ENCODE measurements around the gene SYNE2.

Gene SYNE2

GRCh38 chr14:63909984-63910383 is 57.2 kb downstream of the SYNE2 start:
- DNase-seq = no peak

- no peak for DNase-seq
Measured at GRCh38 chr14:63910583-63911363, 58.0 kb downstream of the SYNE2 start.

GRCh38 chr14:63911404-63911803 is 58.6 kb downstream of the SYNE2 start:
- no peak for DNase-seq

- no peak for DNase-seq
Measured at GRCh38 chr14:63912286-63912685, 59.5 kb downstream of the SYNE2 start.

GRCh38 chr14:63918411-63918810 is 65.6 kb downstream of the SYNE2 start:
- no peak for DNase-seq

GRCh38 chr14:63922696-63923421 is 70.1 kb downstream of the SYNE2 start:
- no peak for DNase-seq

- no peak for DNase-seq
Measured at GRCh38 chr14:63923422-63923752, 70.6 kb downstream of the SYNE2 start.

- DNase-seq = no peak
Measured at GRCh38 chr14:63924375-63924774, 71.6 kb downstream of the SYNE2 start.

- DNase-seq = no peak
Measured at GRCh38 chr14:63926641-63927040, 73.8 kb downstream of the SYNE2 start.

GRCh38 chr14:63928744-63929174 is 76.0 kb downstream of the SYNE2 start:
- DNase-seq = no peak

- DNase-seq = no peak
Measured at GRCh38 chr14:63933110-63933509, 80.3 kb downstream of the SYNE2 start.

GRCh38 chr14:63933711-63934110 is 80.9 kb downstream of the SYNE2 start:
- no peak for DNase-seq

GRCh38 chr14:63938198-63939005 is 85.6 kb downstream of the SYNE2 start:
- DNase-seq = no peak

GRCh38 chr14:63939006-63939270 is 86.1 kb downstream of the SYNE2 start:
- no peak for DNase-seq

- no peak for DNase-seq
Measured at GRCh38 chr14:63940387-63940786, 87.6 kb downstream of the SYNE2 start.

- DNase-seq = no peak
Measured at GRCh38 chr14:63941023-63941422, 88.2 kb downstream of the SYNE2 start.

GRCh38 chr14:63949696-63950095 is 96.9 kb downstream of the SYNE2 start:
- no peak for DNase-seq

GRCh38 chr14:63951021-63951420 is 98.2 kb downstream of the SYNE2 start:
- DNase-seq = no peak

GRCh38 chr14:63951429-63951828 is 98.6 kb downstream of the SYNE2 start:
- no peak for DNase-seq

- no peak for DNase-seq
Measured at GRCh38 chr14:63952053-63952932, 99.5 kb downstream of the SYNE2 start.

GRCh38 chr14:63952933-63953437 is 100.2 kb downstream of the SYNE2 start:
- no peak for DNase-seq

GRCh38 chr14:63956326-63956725 is 103.5 kb downstream of the SYNE2 start:
- no peak for DNase-seq
